SIG-M5 treated with dmso at 0.1 percent for 504 hours (cell line): Measurements from ENCODE around the gene ENTR1.

Experiments
- DNase-seq: peaks from one replicate; lab custom pipeline; 2025; ENCODE audit not compliant: unreplicated experiment; lab: John Stamatoyannopoulos, UW

Gene ENTR1, protein sequence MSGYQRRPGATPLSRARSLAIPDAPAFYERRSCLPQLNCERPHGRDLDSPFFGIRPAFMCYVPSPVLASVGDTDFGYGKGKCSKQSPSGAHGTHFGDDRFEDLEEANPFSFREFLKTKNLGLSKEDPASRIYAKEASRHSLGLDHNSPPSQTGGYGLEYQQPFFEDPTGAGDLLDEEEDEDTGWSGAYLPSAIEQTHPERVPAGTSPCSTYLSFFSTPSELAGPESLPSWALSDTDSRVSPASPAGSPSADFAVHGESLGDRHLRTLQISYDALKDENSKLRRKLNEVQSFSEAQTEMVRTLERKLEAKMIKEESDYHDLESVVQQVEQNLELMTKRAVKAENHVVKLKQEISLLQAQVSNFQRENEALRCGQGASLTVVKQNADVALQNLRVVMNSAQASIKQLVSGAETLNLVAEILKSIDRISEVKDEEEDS

DNA sequence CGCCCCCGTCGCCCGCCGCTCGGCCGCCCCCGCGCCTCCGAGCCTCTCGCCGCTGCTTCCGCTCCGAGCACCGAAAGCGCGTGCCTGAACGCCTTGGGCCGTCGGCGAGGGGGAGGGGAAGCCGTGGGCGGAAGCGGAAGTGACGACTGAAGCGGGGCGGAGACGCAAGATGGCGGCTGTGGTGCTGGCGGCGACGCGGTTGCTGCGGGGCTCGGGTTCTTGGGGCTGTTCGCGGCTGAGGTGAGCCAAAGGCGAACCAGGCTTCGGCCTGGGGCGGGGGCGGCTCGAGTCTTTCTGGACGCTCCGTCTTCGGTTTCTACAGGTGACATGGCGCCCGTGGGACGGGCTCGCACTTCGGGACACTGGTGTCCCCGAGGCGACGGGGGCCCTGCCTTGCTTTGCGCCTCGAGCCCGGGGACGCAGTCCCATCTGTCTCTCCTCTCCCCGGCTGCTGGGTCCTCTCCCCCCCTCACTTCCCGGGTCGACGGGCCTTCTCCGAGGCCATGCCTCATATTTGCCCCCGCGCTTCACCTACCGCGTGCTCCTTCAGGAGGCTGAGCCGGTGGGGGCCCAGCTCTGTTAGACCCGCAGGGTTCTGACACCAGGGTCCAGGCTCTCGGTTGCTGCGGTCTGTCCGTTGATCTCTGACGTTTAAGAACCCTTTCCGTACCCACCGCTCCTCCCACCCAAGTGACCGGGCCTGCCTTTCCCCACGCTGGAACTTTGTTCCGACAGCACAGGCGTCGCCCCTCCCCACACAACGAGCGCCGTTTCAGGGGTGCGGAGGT, at the start of gene ENTR1, which contains the start of gene PMPCA:
TSS of gene ENTR1 (minus strand) at position 115 of the 788 bp plus-strand sequence. CDS start 217 bp downstream, outside the sequence.
TSS of gene PMPCA (plus strand) at position 159 of the 788 bp plus-strand sequence. CDS start at position 170, 11 bp downstream.
- peak; percentile 81 for DNase-seq

DNA sequence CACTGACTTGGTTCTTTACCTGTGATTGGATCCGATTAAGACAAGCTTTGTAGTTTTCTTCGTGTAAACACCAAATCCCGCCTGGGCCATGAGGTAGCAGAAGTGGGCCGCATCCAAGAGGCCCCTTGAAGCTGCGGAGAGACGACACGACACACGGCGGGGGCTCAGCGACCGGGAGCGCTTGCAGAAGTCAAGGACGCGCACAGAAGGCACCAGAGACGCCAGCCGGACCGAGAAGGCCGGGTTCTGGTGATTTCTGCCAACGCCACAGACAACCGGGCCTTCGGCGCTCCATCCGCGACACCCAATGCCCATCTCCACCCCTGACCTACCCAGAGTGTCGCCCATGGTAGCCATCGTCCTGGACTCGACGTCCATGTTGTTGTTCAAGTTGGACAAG, 49.0 kb upstream of the ENTR1 start:
- DNase-seq, result no peak

DNA sequence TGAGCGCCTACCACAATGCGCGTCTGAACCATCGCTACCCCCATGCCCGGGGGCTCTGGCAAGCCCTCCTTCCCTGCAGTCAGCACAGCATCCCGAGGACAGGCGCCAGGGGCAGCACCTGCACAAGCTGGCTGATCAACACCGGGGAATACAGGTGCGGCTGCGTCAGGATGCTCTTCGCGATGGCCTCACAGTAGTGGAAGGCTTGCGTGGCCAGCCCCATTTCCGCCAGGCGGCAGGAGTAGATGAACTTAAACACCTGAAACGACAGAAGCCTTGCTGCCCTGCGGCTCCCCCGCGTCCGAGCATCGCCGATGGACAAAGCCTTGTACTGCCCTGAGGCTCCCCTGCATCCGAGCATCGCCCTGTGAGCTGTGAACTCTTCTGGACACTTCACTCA, 46.9 kb upstream of the ENTR1 start:
- no peak for DNase-seq

DNA sequence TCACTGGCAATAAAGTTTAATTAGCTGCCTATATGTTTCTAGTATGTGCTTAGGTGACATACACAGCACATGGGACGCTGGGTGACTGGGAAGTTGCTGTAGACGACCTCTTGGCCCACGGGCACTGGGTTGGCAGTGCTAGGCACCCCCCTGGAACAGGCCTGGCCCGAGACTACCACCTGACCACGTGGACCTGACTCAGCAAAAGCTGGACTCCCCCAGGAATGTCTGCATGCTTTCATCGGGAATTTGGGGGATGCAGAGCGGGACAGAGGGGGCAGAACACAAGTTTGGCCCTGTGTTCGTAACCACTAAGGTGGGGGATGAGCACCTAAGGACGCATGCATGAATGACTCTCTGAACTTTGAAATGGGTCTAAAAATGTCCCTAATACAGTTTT, 45.8 kb upstream of the ENTR1 start:
- no peak for DNase-seq

DNA sequence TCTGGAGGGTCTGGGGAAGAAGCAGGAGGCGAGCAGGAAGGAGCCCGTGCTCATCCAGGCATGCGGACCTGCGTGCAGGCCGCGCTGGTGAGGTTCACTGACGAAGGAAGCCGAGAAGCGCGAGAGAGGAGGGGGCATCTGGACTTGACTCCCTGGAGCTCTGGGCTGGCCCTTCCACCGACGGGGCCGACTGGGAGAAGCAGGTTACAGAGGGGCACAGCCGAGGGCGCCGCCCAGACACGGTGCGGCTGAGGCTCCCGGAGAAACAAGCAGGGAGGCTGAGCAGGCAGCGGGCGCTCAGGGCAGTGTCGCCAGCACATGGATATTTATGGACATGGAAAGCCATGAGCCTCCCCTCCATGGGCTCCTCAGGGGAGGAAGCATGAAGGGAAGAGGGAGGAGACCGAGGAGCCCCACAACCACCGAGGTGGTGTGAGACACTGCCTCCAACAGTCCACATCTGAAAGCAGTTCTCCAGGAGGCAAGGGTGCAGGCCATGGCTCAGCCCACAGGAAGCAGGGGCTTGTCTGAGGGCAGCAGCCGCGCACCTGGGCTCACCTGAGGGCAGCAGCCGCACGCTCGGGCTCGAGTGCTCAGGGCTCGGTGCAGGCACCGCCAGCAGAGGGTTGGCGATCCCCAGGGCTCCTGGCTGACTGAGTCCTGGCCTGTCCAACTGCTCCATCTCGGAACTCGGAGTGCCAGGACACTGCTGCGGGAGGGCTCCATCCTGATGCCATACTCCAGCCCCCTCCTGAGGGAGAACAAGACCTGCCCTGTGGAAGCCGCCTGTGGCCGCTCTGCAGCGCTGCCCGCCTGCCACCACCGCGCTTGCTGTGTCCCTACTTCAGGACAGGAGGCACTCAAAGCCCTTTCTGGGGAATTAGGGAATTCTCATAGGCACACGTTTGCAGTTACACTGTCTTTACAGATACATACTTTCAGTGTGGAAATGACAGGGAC, 44.9 kb upstream of the ENTR1 start:
- no peak for DNase-seq

DNA sequence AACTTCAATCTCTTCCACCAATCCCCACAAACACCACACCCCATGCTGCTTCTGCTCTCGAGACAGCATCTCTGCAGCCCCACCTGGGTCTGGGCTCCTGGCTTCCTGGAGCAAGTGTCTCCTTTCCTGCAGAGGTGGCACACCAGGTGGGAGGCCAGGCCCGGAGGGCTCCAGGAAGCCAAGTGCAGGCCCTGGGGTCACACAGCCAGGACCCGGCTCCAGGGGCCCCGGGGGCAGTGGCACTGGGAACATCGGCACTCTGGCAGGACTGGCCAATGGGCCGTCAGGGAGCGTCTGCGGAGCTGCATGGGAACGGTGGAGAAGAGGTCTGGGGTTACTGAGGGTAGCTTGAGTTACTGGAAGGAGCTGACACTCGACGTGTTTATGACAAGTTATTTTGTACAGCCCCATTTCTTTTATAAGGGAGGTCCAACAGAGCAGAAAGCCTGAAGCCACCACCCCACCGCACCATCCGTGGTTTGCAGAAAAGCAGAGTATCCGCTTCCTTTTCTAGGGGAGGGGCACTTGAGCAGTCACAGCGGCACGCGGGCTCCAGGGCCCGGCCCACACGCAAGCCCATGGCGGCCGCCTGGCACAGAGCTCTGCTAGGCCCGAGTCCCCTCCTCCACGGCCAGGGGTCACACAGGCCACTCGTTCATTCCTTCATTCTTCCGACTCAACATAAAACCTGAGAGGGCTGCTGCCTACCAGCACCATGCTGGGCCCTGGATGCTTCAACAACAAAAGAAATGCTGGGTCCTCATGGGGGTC, 43.8 kb upstream of the ENTR1 start:
- no peak for DNase-seq

DNA sequence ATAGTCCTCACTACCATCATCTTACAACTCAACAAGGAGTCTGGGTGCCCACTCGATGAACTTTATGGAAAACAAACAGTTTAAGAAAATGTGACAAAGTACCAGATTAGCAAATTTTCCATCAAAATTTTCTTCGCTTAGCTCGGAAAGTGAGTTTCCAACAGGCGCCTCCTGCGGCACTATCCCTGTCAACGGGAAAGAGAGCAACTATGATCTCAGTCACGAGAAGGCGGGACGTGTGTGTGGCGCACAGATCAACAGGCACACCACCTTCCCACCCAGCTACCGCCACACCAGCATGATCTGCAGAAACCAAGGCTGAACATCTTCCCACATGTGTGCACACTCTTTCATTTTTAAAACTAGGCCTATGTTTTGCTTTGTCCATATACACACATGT, 42.9 kb upstream of the ENTR1 start:
- no peak for DNase-seq

DNA sequence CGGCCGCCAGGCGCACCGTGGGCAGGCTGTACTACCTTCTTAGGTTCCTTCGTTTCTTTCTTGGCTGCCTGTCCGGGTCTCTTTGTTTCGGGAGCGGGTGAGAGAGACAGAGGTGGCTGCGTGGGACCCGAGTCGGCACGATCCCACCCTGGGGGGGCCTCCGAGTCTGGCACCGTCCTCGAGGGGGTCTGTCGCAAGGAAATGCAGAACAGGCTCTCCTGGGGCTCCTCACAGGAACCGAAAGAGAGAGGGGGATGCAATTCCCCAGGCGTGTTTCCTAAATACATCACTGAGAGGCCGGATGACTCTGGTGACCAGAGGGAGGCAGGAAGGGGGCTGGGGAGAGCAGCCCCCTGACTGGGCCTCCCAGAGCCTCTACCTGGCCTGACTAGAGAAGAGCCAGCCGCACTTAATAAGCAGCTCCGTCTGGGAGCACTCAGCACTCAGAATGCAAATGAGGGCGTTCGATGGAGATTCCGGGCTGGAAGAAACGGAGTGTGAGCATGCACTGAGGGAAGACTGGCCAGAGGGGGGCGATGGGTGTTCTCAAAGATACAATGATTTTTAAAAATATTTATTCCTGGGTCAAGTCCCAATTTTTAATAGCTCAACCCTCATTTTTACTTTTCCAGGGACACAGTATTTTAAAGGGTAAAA, 40.9 kb upstream of the ENTR1 start:
- DNase-seq, result no peak

DNA sequence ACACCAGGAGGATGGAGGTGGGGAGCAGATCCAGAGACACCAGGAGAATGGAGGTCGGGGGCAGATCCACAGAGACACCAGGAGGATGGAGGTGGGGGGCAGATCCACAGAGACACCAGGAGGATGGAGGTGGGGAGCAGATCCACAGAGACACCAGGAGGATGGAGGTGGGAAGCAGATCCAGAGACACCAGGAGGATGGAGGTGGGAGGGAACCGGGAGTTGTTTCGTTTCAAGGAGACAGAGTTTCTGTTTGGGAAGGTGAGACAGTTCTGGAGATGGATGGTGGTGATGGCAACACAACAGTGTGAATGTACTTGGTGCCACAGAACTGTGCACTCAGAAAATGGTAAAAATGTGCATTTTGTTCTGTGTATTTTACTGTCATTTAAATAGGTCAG, 38.2 kb upstream of the ENTR1 start:
- no peak for DNase-seq

DNA sequence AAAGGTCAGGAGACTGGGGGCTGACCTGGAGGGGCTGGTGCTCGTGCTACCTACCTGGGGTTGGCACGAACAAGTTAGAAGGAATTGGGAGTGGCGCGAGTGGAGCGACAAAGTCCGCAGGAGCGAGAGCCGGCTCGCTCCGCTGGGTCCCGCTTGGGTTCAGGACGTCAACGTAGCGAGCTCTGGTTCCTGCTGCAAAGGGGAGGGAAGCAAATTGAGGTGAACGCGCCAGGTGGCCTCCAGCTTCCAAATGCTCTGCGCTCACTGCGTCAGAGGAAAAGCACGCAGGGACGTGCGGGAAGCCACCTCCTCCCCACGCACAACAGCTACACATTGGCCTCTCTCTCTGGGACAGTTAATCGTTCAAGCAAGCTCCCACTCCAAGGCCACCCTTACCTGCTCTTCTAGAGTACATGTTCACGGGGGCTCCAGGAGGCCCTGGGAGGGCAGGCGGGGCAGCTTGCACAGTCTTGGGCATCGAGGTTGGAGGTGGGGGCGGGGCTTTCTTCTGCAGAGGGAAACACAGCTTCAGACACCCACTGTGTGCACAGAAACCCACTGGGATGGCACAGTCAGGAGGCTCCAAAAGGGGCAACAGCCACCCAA, 36.9 kb upstream of the ENTR1 start:
- no peak for DNase-seq

DNA sequence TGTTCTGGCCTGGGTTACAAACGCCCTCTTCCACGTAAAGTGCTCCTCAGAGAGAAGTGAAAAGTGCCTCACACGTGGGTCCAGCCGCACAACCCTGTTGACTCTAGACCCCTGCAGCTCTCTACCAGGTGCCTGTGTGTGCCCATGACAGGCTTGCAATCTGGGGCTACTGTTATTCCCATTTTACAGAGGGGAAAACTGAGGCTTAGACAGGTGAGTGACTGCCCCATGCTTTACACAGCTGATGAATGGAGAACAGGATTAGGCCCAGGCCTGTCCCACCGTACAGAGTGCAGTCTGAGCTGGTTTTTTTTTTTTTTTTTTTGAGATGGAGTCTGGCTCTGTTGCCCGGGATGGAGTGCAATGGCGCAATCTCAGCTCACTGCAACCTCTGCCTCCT, 35.4 kb upstream of the ENTR1 start:
- DNase-seq, result no peak

DNA sequence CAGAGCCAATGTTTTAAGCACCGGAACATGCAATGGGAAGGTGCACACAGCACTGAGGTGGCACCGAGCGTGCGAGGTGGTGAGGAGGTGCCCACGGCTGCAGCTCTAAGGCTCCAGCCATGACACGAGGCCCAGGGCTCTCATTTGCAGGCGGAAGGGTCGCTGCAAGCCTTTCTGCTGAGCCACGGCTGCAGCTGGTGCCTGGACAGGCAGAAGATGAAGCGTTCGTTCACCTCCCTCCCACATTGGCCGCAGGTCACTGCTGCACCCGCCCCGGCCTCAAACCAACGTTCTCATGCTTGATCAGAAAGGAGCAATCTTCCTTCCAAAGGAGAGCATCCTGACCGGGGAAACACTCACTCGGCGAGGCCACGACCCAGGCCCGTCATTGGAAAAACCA, 33.7 kb upstream of the ENTR1 start:
- no peak for DNase-seq

DNA sequence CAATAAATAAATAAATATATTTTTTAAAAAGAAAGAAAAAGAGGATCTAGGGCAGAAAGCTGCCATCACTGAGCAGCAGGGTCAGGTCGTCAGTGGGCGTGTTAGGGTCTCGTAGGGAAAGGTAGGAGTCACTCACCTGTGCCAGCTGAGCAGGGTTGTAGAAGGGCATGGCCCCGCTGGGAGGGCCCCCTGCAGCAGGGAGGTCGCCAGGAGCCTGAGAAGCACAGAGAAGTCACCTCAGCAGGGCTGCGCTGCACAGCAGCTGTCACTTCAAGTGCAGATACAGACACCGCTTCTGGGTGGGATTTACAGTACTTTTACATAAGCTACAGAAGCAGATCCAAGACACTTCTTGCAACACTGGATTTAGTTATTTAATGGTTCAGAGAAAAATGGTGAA, 33.3 kb upstream of the ENTR1 start:
- no peak for DNase-seq

DNA sequence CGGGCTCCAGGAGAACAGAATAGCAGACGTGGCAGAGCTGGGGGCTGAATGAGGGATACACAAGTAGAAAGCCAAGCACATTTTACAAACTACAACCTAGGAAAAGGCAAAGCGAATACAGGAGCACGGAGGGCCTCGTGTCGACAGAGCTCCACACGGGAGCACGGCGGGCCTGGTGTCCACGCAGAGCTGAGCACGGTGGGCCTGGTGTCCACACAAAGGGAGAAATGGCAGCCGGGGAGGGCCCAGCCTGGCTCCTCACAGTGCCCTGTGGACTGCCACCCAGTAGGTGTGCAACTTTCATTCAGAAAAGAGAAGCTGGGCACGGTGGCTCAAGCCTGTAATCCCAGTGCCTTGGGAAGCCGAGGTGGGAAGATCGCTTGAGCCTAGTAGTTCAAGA, 32.7 kb upstream of the ENTR1 start:
- no peak for DNase-seq

DNA sequence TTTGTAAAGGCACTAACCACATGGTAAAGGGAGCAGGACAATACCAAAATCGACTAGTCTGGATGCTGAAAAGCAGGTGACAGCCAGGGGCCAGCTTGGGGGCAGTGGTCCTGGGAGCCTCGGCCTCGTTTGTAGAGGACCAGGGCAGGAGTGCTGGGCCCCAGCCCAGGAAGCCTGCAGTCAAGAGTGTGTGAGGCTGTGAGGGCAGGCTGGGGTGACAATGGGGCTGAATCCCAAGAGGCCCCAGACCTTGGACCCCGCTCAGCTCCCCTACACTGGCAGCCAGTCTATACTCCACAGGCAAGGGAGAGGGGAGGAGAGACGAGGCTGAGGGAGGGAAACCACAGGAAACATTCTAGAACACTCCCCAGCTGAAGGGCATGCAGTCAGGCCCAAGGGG, 31.9 kb upstream of the ENTR1 start:
- DNase-seq, result no peak

DNA sequence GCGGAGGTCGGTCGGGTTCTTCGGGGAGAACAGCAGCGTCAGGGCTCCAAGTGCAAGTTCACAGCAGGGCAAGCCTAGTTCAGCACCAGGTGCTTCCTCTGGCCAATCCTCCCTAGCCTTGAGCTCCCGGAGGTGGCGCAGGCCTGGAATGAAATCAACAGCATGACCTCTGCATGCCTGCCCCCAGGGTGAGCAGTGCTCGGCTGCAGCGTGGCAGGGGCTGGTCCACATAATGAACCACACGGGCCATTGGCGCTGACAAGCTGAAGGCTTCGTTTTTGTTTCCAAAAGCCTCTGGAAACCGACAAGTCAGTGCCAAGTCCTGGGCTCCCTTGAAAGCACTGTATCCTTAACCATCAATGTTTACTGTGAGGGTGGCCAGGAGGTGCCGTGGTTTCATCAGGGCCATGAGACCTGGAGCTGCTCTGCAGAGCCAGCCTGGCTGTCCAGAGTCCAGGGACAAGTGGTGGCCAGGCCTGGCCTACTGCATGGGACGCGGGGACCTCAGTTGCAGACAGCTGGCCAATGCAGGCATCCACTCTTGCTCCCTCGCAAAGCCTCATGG, 31.3 kb upstream of the ENTR1 start:
- no peak for DNase-seq

DNA sequence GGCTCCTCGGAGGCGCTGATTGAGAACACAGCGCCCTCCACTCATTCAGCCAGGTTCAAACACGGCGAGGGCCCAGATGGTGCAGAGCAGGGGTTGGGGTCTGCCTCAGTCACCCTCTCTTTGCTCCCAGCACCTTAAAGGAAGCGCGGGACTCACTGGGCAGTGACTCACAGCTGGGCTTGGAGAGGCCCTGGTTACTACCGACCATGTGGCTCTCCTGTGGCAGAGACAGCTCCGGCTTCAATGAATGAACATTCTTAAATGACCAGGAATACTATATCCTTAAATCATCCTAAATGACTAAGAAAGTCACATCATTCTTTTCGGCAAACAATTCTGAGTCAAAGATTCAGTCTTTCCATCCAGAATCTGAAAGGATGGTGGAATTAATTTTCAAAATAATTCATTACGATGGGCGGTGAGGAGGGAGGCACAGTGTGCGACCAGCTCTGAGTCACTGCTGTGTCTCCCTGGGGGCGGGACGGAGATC, 30.8 kb upstream of the ENTR1 start:
- no peak for DNase-seq

DNA sequence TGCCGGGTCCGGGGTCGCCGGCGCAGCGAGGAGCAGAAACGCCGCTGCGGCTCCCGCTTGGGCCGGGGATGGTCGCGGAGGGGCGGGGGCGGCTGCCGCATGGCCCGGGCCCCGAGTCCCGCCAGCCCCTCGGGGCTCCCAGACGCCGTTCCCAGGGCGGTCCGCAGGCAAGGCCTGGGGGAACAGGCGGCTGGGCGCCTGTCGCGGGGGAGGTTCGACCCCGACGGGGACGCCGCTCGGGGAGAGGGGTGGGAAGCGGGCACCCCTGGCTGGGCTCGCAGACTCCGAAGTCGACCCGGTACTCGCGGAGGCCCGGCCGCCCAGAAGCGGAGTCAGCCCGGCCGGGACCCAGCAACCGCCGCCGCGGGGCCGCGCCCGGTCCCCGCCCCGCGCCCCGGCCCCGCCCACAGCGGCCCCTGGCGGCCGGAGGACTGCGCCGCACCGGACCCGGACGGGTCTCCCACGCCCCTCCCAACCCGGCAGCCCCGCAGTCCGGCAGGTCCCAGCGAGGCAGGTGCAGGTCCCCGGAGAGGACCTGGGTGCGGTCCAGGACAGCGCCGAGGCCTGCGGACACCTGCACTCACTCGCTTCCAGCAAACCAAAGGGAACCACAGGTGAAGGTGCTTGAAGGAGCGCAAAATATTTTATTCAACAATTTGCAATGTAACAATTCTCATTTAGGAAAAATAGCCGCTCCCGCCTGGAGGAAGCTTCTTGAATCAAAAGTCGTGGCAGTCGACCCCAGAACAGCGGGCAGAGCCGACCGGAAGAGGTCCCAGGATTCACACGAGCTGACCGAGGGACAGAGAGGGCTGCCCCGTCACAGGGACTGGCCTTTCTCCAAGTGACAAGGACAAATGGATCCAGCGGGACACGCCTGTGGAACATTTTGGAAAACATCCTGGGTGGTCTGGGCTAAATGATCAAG, 29.3 kb upstream of the ENTR1 start, which contains the start of gene INPP5E:
TSS of gene INPP5E (minus strand) at position 365 of the 928 bp plus-strand sequence. CDS start 426 bp downstream, outside the sequence.
- DNase-seq, result peak; percentile 50
